ENCODE measurements around the gene ELP6.
"Not testable (repeated sequence)": the region's sequence is repeated elsewhere in the genome, so short reads cannot be mapped to it uniquely, and the experiment has no call there.

ELP6 gene

DNA sequence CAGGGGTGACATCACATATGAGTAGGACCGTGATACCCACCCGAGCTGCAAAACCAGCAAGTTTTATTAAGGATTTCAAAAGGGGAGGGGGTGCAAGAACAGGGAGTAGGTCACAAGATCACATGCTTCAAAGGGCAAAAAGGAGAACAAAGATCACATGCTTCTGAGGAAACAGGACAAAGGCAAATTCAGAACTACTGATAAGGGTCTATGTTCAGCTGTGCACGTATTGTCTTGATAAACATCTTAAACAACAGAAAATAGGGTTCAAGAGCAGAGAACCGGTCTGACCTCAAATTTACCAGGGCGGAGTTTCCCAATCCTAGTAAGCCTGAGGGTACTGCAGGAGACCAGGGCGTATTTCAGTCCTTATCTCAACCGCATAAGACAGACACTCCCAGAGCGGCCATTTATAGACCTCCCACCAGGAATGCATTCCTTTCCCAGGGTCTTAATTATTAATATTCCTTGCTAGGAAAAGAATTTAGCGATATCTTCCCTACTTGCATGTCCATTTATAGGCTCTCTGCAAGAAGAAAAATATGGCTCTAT lies 53.9 kb downstream of the ELP6 start:
- not testable (repeated sequence) for DNase-seq

DNA sequence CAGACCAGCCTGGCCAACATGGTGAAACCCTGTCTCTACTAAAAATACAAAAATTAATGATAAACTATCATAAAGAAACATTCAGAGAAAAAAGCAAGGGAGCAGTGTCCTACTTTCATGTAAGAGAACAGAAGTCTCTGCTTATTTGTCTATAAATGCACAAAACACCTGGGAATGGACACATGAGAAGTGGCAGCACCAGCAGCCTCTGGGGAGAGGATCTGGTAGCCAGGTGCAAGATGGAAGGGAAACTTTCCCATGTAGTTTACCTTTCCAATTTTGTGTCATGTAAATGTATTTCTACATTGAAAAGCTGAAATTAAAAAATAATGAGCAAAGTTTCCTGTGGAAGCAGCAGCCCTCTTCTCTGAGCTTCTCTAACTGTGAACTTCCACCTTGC lies 56.5 kb downstream of the ELP6 start:
- no peak for DNase-seq

DNA sequence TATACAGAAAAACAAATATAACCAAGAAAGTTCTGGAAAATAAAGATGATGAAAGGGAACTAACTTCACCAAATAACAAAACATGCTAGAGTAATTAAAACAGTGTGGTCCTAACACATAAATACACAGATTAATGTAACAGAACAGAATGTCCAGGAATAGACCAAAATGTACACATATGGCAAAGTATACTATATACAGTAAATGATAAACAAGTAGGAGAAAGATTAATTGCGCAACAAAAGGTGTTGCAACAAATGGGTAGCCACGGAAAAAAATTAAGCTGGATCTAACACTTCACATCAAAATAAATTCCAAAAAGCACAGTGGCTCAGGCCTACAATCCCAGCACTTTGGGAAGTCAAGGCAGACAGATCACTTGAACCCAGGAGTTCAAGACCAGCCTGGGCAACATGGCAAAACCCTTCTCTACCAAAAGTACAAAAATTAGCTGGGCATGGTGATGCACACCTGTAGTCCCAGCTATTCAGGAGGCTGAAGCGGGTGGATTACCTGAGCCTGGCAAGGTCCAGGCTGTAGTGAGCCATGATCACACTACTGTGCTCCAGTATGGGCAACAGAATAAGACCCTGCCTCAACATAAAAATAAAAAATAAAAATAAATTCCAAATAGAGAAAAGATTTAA lies 57.6 kb downstream of the ELP6 start:
- no peak for DNase-seq

DNA sequence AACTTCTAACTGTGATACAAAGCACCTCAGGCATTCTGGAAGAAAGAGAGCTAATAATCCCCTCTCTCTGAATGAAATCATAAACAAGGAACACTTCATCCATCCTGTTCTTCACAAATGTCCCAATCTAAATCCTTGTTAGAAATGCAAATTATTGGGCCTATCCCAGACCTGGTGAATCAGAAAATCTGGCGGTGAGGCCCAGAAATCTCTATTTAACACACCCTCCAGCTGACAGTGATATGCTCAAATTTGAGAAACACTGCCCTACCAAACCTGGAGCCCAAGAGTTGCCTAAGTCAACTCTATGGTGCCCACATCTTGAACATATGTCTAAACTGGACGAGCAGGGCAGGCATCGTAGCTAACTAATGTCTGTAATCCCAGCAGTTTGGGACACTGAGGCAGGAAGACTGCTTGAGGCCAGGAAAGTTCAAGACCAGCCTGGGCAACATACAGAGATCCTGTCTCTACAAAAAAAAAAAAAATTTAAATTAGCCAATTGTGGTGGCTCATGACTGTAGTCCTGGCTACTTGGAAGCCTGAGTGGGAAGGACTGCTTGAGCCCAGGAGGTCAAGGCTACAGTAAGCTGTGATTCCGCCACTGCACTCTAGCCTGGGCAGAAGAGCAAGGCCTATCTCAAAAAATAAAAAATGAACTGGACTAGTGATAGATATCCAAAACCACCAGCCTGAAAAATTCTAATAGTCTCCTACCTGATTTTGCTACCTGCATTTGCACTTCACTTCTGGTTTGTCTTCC lies 60.9 kb downstream of the ELP6 start:
- DNase-seq: no peak

Data from activated CD4-positive, alpha-beta T cell treated with anti-CD3 and anti-CD28 coated beads for 48 hours (primary cell).